Measurements from ENCODE around the gene NPC2. TPM values are rescaled to one million over a fixed set of nuclear protein-coding genes. Genes with fewer than 3 reads are reported as not detected.

Gene NPC2
- total RNA-seq, 1 donor from 2014 or later: 177 TPM

DNA sequence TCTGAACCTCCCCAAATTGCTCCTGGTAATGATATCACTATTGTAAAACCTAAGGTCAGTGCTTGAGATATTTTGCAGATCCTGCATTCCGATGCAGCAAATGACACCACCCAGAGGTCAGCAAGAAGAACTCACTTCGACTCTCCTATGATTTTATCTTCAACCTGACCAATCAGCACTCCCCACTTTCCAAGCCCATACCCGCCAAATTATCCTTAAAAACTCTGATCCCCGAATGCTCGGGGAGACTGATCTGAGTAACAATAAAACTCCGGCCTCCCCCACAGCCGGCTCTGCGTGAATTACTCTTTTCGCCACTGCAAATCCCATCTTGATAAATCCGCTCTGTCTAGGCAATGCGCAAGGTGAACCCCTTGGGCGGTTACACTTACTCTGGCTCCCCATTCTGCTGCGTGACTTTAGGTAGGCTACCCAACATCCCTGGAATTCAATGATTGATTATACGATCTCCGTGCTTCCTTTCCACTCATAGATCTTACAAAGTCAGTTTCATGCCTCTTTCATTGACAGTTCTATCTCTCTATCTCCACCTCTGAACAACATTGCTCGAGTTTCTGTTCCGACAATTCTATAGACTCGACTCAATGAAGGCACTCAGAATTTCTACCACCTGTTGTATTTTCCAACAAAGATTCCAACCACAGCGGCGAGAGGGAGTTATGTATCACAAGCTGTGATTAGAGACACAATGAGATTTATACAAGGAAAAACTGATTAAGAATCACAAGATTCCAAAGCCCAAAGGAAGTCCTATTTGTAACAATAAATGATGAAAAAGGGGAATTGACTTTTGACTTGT, 939 bp downstream of the NPC2 start:
- no peak overlapping the region for H3K27ac Mint-ChIP-seq
- TF ChIP-seq, protein P1, sequence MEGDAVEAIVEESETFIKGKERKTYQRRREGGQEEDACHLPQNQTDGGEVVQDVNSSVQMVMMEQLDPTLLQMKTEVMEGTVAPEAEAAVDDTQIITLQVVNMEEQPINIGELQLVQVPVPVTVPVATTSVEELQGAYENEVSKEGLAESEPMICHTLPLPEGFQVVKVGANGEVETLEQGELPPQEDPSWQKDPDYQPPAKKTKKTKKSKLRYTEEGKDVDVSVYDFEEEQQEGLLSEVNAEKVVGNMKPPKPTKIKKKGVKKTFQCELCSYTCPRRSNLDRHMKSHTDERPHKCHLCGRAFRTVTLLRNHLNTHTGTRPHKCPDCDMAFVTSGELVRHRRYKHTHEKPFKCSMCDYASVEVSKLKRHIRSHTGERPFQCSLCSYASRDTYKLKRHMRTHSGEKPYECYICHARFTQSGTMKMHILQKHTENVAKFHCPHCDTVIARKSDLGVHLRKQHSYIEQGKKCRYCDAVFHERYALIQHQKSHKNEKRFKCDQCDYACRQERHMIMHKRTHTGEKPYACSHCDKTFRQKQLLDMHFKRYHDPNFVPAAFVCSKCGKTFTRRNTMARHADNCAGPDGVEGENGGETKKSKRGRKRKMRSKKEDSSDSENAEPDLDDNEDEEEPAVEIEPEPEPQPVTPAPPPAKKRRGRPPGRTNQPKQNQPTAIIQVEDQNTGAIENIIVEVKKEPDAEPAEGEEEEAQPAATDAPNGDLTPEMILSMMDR (IDR thresholded peaks at IDR 0.05; ENCODE audit: unreplicated experiment): peak; percentile 36
- H3K4me1 Mint-ChIP-seq (ENCODE audit: low read depth): peaks cover 12% of the 10 kb centered on the region
- no peaks in the 10 kb centered on the region for H3K36me3 Mint-ChIP-seq (ENCODE audit: insufficient read depth)
- H3K4me3 Mint-ChIP-seq (ENCODE audit: low read depth): no peak overlapping the region
- no peak for DNase-seq (ENCODE audit: low spot score, unreplicated experiment)
- no peaks in the 10 kb centered on the region for H3K27me3 Mint-ChIP-seq
- no peaks in the 10 kb centered on the region for H3K9me3 Mint-ChIP-seq (ENCODE audit: low read depth)

DNA sequence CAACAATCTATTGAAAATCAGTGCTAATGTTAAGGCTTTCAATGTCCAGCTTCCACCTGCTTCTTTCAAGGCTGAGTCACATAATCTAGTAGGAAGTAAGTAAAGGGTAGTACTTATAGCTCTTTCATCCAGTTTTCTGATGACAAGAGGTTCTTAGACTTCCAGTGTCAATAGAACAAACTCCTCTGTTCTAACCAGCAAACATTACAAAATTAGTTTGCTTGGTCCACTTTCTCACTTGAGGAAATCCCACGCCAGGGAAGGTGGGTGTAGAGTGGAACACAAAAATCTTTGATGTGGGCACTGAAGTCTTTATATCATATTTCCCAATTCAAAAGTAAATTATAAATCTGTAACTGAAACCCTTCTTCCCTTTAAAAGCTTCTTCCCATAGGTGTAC, 2.6 kb downstream of the NPC2 start:
- Mint-ChIP-seq H3K27me3 (no peaks in the 10 kb centered on the region), H3K4me3 (ENCODE audit: low read depth) (no peak overlapping the region), H3K27ac (no peak overlapping the region), H3K36me3 (ENCODE audit: insufficient read depth) (no peaks in the 10 kb centered on the region), H3K9me3 (ENCODE audit: low read depth) (no peaks in the 10 kb centered on the region), H3K4me1 (ENCODE audit: low read depth) (peaks cover 14% of the 10 kb centered on the region)
- no peak for DNase-seq (ENCODE audit: low spot score, unreplicated experiment)
- TF ChIP-seq, protein P1 (IDR thresholded peaks at IDR 0.05; ENCODE audit: unreplicated experiment): no peak

DNA sequence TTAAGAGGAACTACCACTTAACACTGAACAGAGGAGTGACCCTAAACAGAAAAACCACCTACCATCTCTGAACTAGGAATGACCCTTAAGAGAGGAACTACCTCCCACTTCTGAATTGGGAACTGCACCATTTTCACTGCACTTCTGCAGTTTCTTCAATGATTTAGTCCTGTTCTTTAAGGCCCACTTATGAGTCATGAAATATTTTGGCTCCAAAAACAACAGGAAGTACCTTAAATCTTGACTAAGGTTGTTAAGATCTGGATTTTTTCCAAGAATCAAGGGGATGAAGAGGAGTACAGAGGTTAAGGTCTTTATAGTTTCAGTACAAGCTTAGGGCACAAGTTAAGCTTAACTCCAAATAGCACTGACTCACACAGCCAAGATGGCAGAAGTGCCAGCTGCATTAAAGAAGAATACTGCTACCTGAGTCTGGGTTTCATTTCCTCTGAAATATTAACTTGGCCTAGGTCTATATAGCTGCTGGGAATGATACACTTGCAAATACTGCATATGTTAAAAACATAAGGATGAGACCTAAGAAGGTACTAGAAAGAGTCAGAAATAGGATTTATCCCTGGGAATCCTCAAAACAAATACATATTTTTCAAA, 4.2 kb downstream of the NPC2 start:
- H3K4me1 Mint-ChIP-seq (ENCODE audit: low read depth): peaks cover 2% of the 10 kb centered on the region
- H3K27me3 Mint-ChIP-seq: no peaks in the 10 kb centered on the region
- no peak overlapping the region for H3K27ac Mint-ChIP-seq
- no peaks in the 10 kb centered on the region for H3K9me3 Mint-ChIP-seq (ENCODE audit: low read depth)
- no peak for DNase-seq (ENCODE audit: low spot score, unreplicated experiment)
- TF ChIP-seq, protein P1 (IDR thresholded peaks at IDR 0.05; ENCODE audit: unreplicated experiment): no peak
- H3K36me3 Mint-ChIP-seq (ENCODE audit: insufficient read depth): peaks cover 8% of the 10 kb centered on the region
- no peak overlapping the region for H3K4me3 Mint-ChIP-seq (ENCODE audit: low read depth)

GRCh38 chr14:74486164-74486563, 6.9 kb downstream of the NPC2 start:
- no peaks in the 10 kb centered on the region for H3K9me3 Mint-ChIP-seq (ENCODE audit: low read depth)
- peaks cover 2% of the 10 kb centered on the region for H3K4me1 Mint-ChIP-seq (ENCODE audit: low read depth)
- TF ChIP-seq, protein P1 (IDR thresholded peaks at IDR 0.05; ENCODE audit: unreplicated experiment): no peak
- peaks cover 17% of the 10 kb centered on the region for H3K36me3 Mint-ChIP-seq (ENCODE audit: insufficient read depth)
- no peak for DNase-seq (ENCODE audit: low spot score, unreplicated experiment)
- H3K4me3 Mint-ChIP-seq (ENCODE audit: low read depth): no peak overlapping the region
- no peaks in the 10 kb centered on the region for H3K27me3 Mint-ChIP-seq
- H3K27ac Mint-ChIP-seq: no peak overlapping the region

GRCh38 chr14:74483321-74483720, 9.8 kb downstream of the NPC2 start:
- Mint-ChIP-seq H3K36me3 (ENCODE audit: insufficient read depth) (peaks cover 25% of the 10 kb centered on the region), H3K9me3 (ENCODE audit: low read depth) (no peaks in the 10 kb centered on the region), H3K4me1 (ENCODE audit: low read depth) (peaks cover 2% of the 10 kb centered on the region), H3K27me3 (no peaks in the 10 kb centered on the region), H3K27ac (no peak overlapping the region), H3K4me3 (ENCODE audit: low read depth) (no peak overlapping the region)
- TF ChIP-seq, protein P1 (IDR thresholded peaks at IDR 0.05; ENCODE audit: unreplicated experiment): no peak
- DNase-seq (ENCODE audit: low spot score, unreplicated experiment): no peak
